GM20000 (cell line): Measurements from ENCODE around the gene EHBP1.
"Not testable (repeated sequence)": the region's sequence is repeated elsewhere in the genome, so short reads cannot be mapped to it uniquely, and the experiment has no call there.

ENCODE experiments used
- DNase-seq: peaks from one replicate; pipeline ENCODE4 v3.0.0; 2012; ENCODE audit warnings: low spot score
- TF ChIP-seq, protein P1 (sequence below): IDR thresholded peaks from 2 replicates; pipeline ENCODE4 v1.5.1; 2012; ENCODE audit warnings: mild to moderate bottlenecking, control low read depth; ENCODE audit errors: extremely low read depth, missing control alignments

EHBP1 gene

DNA sequence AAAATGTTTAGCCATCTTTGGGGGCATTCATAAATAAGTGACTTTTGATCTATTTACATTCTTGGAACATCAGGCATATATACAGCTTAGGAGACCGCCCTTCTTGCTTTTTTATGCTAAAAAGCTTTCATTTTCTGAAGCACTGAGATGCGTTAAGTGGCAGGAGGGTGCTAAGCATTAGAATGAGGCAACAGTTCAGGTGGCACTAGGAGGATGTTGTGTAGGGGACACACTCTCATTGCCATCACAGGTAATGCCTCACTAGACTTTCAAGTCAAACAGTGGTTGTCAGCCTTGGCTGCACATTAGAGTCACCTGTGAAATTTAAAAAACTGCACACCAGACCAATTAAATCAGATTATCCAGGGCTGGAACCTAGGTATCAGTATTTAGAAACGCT lies 39.1 kb downstream of the EHBP1 start:
- TF ChIP-seq, protein P1, sequence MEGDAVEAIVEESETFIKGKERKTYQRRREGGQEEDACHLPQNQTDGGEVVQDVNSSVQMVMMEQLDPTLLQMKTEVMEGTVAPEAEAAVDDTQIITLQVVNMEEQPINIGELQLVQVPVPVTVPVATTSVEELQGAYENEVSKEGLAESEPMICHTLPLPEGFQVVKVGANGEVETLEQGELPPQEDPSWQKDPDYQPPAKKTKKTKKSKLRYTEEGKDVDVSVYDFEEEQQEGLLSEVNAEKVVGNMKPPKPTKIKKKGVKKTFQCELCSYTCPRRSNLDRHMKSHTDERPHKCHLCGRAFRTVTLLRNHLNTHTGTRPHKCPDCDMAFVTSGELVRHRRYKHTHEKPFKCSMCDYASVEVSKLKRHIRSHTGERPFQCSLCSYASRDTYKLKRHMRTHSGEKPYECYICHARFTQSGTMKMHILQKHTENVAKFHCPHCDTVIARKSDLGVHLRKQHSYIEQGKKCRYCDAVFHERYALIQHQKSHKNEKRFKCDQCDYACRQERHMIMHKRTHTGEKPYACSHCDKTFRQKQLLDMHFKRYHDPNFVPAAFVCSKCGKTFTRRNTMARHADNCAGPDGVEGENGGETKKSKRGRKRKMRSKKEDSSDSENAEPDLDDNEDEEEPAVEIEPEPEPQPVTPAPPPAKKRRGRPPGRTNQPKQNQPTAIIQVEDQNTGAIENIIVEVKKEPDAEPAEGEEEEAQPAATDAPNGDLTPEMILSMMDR = no peak
- no peak for DNase-seq

DNA sequence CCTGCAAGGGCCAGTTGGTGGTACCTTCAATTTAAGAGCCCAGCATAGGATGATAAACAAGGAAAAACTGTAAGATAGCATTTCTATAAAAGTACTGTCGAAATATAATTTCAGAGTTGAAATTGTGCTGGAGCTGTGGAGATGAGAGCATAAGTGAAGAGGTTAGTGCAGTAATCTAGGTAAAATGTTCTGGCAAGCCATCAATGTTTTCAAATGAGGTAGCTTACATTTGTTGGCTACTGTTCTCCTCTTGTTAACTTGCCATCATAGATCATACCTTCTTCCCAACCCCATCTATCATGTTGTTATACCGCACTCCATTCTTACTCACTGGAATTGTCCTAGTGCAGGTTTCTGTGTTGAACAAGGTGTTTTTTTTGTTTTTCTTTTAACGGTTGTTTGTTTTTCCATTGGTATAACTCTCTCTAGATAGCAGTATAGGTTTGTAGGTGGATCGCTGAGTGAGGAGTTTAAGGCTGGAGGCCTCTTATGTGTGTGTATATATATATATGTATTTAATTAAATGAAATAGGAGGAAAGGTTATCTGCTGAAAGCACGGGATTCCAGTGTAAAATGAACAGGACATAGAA lies 40.5 kb downstream of the EHBP1 start:
- TF ChIP-seq, protein P1 = no peak
- DNase-seq = no peak

DNA sequence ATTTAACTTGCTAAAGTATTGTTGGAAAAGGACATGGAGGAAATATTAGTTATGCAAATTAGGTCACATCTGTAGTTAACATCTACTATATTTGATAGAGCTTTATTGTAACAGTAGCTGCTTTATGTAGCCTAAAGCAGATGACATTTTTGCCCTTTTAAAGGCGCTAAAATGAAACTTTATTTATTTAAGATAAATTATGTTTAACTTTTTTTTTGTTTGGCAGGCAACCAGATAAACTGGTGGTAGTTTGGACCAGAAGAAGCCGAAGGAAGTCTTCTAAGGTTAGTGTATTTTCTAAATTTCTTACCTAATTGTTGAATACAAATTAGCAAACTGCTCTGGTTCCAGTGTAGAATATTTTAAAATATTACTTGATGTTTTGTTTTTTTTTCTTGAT lies 41.7 kb downstream of the EHBP1 start:
- DNase-seq = no peak
- TF ChIP-seq, protein P1 = no peak

DNA sequence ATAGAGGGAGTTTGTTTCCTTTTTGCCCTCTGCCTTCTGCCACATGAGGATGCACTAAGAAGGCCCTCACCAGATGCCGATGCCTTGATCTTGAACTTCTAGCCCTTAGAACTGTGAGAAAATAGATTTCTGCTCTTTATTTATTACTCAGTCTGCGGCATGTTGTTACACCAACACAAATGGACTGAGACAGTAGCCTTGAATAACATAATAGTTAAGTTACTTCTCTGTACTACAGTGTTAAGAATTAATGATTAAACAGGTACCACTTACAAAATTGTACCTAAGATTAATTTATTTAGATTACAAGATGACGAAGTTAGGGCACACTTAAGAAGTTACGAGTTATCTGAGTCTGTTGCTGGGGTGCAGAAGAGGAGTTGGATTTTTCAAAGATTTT lies 42.4 kb downstream of the EHBP1 start:
- TF ChIP-seq, protein P1 = no peak
- DNase-seq = no peak

DNA sequence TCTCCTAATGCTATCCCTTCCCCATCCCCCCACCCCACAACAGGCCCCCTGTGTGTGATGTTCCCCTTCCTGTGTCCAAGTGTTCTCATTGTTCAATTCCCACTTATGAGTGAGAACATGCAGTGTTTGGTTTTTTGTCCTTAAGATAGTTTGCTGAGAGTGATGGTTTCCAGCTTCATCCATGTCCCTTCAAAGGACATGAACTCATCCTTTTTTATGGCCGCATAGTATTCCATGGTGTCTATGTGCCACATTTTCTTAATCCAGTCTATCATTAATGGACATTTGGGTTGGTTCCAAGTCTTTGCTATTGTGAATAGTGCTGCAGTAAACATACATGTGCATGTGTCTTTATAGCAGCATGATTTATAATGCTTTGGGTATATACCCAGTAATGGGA lies 43.6 kb downstream of the EHBP1 start:
- DNase-seq = not testable (repeated sequence)

DNA sequence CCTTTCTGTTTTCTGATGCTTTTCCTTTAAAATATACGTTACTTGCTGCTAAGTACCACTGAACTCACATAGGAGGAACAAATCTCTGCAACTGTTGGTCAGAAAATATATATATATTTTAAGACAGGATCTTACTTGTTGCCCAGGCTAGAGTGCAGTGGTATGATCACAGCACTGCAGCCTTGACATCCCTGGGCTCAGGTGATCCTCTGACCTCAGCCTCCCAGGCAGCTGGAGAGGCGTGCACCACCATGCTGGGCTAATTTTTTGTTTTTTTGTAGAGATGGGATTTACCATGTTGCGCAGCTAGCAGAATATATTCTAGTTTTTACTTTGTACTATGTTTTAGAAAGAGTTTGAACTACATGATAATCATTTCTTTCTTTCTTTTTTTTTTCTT lies 51.5 kb downstream of the EHBP1 start:
- TF ChIP-seq, protein P1 = no peak
- DNase-seq = no peak

DNA sequence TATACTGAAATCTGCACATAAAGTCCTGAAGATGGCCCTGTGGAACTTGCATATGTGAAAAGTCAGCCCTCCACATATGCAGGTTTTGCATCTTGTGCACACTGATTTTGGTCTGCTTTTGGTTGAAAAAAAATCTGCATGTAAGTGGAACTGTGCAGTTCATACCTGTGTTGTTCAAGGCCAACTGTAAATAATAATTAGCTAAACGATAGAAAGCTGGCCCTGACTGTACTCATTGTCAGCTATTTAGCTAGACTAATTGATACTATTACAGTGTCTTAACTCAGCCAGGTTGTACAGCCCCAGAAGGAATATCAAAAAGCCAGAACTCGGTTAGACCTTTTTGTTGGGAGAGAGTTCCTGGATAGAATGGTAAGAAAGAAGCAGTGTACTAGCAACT lies 54.5 kb downstream of the EHBP1 start:
- DNase-seq = no peak
- TF ChIP-seq, protein P1 = no peak

DNA sequence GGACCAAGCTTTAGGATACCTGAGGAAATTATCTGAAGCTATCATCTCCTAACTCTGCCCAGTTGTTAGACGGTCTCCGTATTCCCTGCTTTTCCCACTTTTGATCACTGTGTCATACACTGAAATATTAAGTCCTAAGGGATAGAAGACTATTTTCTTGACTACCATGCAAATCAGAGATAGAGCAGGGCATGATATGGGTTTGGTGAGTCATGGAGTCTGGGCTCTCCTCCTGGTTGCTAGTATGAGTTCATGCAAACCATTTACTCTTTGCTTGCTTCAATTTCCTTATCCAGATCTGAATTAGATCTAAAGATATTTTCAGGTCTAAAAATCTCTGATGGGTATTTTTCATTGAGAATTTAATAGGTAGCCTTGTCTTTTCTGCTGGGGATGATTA lies 55.0 kb downstream of the EHBP1 start:
- DNase-seq = no peak
- TF ChIP-seq, protein P1 = no peak
